Measurements from ENCODE around the gene TARS3.

TARS3 gene

DNA sequence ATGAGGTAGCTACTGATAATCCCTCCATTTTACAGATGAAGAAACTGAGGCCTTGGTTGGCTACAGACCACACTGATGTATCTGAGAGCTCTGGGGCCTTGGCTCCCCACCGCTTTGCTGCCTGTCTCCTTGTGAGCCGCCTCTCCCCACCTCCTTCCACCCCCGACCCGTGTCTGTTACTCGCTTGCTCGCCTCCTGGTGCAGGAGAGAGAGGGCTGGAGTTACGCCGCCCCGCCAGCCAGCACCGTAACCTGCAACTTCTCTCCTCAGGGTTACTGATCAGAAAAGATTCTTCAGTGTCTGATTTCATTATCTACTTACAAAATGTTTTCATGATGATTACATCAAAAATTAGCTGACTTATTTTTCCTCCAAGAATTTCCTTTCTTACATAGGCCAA is 106.2 kb downstream of the TARS3 start:
- Histone ChIP-seq H3K36me3 (ENCODE audit: control insufficient read depth, insufficient read depth, low read length) (no peaks in the 10 kb centered on the region), H3K4me1 (ENCODE audit: control insufficient read depth, insufficient read depth, low read length) (peaks cover 7% of the 10 kb centered on the region), H3K27me3 (ENCODE audit: control insufficient read depth, insufficient read depth, low read length) (peaks cover 6% of the 10 kb centered on the region), H3K9me3 (ENCODE audit: control insufficient read depth, insufficient read depth, low read length) (no peaks in the 10 kb centered on the region), H3K4me3 (ENCODE audit: low read depth, low read length) (no peak overlapping the region), H3K9ac (ENCODE audit: low read depth, low read length) (no peak overlapping the region)

GRCh38 chr15:101617390-101617965 is 106.8 kb downstream of the TARS3 start:
- Histone ChIP-seq H3K9me3 (ENCODE audit: control insufficient read depth, insufficient read depth, low read length) (no peaks in the 10 kb centered on the region), H3K36me3 (ENCODE audit: control insufficient read depth, insufficient read depth, low read length) (no peaks in the 10 kb centered on the region), H3K4me3 (ENCODE audit: low read depth, low read length) (no peak overlapping the region), H3K4me1 (ENCODE audit: control insufficient read depth, insufficient read depth, low read length) (peaks cover 7% of the 10 kb centered on the region), H3K27me3 (ENCODE audit: control insufficient read depth, insufficient read depth, low read length) (peaks cover 6% of the 10 kb centered on the region), H3K9ac (ENCODE audit: low read depth, low read length) (no peak overlapping the region)

- Histone ChIP-seq H3K4me3 (ENCODE audit: low read depth, low read length) (peak overlapping the region; percentile 41), H3K9ac (ENCODE audit: low read depth, low read length) (no peak overlapping the region), H3K4me1 (ENCODE audit: control insufficient read depth, insufficient read depth, low read length) (peaks cover 7% of the 10 kb centered on the region), H3K27me3 (ENCODE audit: control insufficient read depth, insufficient read depth, low read length) (peaks cover 6% of the 10 kb centered on the region), H3K36me3 (ENCODE audit: control insufficient read depth, insufficient read depth, low read length) (no peaks in the 10 kb centered on the region), H3K9me3 (ENCODE audit: control insufficient read depth, insufficient read depth, low read length) (no peaks in the 10 kb centered on the region)
These were observed 108.1 kb downstream of the TARS3 start for GRCh38 chr15:101615986-101616848.

DNA sequence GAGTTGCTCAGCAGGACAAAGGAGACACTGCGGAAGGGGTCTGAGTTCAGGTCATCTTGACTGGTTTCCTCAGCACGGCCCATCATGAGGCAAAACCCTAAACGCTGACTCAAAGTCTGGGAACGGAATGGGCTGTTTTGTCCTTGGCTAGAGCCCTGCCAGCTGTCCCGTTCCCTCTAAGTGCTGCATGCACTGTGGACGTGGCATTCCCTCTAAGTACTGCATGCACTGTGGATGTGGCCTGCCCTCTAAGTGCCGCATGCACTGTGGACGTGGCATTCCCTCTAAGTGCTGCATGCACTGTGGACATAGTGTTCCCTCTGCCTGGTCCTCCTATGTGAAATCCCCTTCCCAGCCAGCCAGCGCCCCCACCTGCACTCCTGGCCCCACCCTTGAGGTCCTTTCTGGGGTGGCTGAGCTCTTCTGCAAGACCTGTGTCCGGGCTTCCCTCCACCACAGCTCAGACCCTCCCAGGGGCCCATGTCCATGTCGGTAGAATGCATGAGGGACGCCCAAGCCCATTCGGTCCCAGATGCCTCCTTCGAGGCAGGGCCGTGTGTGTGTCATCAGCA is 108.8 kb downstream of the TARS3 start:
- peak overlapping the region; percentile 41 for H3K4me3 ChIP-seq (ENCODE audit: low read depth, low read length)
- H3K9ac ChIP-seq (ENCODE audit: low read depth, low read length), result no peak overlapping the region
- H3K36me3 ChIP-seq (ENCODE audit: control insufficient read depth, insufficient read depth, low read length), result no peaks in the 10 kb centered on the region

DNA sequence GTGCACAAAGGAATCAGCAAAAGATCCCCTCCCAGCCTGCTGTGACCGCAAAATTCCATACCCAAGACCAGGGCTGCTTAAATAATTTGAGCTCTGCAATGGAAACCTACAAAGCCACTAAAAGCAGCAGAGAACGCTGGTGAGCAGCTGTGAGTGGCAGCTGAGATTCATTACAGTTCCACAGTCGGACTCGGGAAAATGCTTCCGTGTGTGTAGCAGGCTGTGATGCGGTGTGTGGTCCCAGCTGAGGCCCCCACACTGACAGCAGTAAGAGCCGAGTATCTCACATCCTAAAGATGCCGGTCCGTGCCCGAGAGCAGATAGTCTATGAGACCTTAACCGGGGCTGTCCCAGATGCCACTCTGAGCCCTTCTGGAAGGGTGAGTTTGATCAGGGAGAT is 109.5 kb downstream of the TARS3 start:
- Histone ChIP-seq H3K36me3 (ENCODE audit: control insufficient read depth, insufficient read depth, low read length) (no peaks in the 10 kb centered on the region), H3K4me1 (ENCODE audit: control insufficient read depth, insufficient read depth, low read length) (peaks cover 7% of the 10 kb centered on the region), H3K27me3 (ENCODE audit: control insufficient read depth, insufficient read depth, low read length) (peaks cover 6% of the 10 kb centered on the region), H3K4me3 (ENCODE audit: low read depth, low read length) (no peak overlapping the region), H3K9me3 (ENCODE audit: control insufficient read depth, insufficient read depth, low read length) (no peaks in the 10 kb centered on the region), H3K9ac (ENCODE audit: low read depth, low read length) (no peak overlapping the region)

More for the DNA sequence above, 108.8 kb downstream of the TARS3 start:
- H3K27me3 ChIP-seq (ENCODE audit: control insufficient read depth, insufficient read depth, low read length), result peaks cover 6% of the 10 kb centered on the region
- H3K9me3 ChIP-seq (ENCODE audit: control insufficient read depth, insufficient read depth, low read length), result no peaks in the 10 kb centered on the region
- H3K4me1 ChIP-seq (ENCODE audit: control insufficient read depth, insufficient read depth, low read length), result peaks cover 7% of the 10 kb centered on the region

DNA sequence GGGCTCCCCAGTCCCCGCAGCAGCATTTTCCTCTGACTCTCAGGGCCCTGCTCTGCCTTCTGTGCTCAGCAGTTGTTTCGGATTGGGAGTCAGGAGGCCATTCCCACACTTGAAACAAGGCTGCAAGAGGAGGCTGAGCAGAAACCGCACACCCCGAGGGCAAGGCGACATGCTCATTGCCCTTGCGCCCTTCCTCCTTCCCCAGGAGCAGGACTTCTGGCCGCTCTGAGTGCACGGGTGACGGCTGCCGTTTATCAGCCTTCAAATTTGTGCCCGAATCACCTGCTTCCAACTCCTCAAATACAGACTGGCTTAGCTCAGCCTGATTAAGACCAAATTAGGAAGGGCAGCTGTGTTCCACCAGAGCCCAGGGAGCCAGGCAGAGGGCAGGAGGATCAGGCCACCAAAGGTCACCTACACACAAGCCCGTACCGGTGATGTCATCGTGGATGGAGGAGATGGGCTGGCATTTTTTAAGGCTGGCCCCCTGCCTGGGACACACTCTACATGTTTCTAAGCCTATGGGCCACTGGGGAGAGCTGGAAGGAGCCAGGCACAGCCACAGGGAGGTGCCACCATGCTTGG is 110.2 kb downstream of the TARS3 start:
- Histone ChIP-seq H3K9me3 (ENCODE audit: control insufficient read depth, insufficient read depth, low read length) (no peaks in the 10 kb centered on the region), H3K36me3 (ENCODE audit: control insufficient read depth, insufficient read depth, low read length) (no peaks in the 10 kb centered on the region), H3K4me1 (ENCODE audit: control insufficient read depth, insufficient read depth, low read length) (peaks cover 7% of the 10 kb centered on the region), H3K27me3 (ENCODE audit: control insufficient read depth, insufficient read depth, low read length) (peaks cover 6% of the 10 kb centered on the region), H3K9ac (ENCODE audit: low read depth, low read length) (no peak overlapping the region), H3K4me3 (ENCODE audit: low read depth, low read length) (no peak overlapping the region)

- Histone ChIP-seq H3K4me3 (ENCODE audit: low read depth, low read length) (no peak overlapping the region), H3K9ac (ENCODE audit: low read depth, low read length) (no peak overlapping the region), H3K4me1 (ENCODE audit: control insufficient read depth, insufficient read depth, low read length) (peaks cover 7% of the 10 kb centered on the region), H3K36me3 (ENCODE audit: control insufficient read depth, insufficient read depth, low read length) (no peaks in the 10 kb centered on the region), H3K9me3 (ENCODE audit: control insufficient read depth, insufficient read depth, low read length) (no peaks in the 10 kb centered on the region), H3K27me3 (ENCODE audit: control insufficient read depth, insufficient read depth, low read length) (peaks cover 6% of the 10 kb centered on the region)
These were observed 110.9 kb downstream of the TARS3 start for GRCh38 chr15:101613130-101614000.

GRCh38 chr15:101612676-101613075 is 111.6 kb downstream of the TARS3 start:
- no peaks in the 10 kb centered on the region for H3K36me3 ChIP-seq (ENCODE audit: control insufficient read depth, insufficient read depth, low read length)
- H3K4me1 ChIP-seq (ENCODE audit: control insufficient read depth, insufficient read depth, low read length), result peaks cover 7% of the 10 kb centered on the region
- peaks cover 6% of the 10 kb centered on the region for H3K27me3 ChIP-seq (ENCODE audit: control insufficient read depth, insufficient read depth, low read length)
- H3K9me3 ChIP-seq (ENCODE audit: control insufficient read depth, insufficient read depth, low read length), result no peaks in the 10 kb centered on the region
- no peak overlapping the region for H3K9ac ChIP-seq (ENCODE audit: low read depth, low read length)
- no peak overlapping the region for H3K4me3 ChIP-seq (ENCODE audit: low read depth, low read length)

DNA sequence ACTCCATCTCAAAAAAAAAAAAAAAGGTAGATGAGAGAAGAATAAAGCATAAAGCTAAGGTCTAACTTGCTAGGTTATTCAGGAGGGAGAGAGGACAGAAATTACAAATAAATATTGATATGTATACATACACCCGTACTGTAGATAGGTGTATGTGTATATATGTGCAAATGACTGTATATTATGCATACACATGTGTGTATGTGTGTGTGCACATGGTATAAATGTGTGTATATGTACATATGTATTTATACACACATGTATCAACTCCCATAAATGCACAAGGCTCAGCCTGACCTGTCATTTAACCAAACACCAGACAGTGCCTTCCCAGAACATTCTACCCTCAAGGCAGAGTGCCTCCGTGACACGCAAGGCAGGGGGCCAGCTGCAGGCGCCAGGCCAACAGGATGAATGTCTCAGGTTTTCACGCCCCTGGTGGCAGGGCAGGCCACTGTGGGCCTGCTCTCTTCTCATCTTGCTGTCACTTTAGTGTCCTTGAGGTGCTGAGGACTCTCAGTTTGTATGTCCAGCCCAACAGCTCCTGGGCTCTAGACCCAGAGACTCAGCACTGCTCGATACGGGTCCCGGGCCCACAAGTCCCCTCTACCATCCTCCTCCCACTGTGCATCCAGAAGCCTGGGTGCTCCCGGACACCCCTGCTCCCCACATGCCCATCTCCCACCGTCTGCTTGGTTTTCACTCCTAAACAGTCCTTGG is 112.5 kb downstream of the TARS3 start:
- no peaks in the 10 kb centered on the region for H3K9me3 ChIP-seq (ENCODE audit: control insufficient read depth, insufficient read depth, low read length)
- peaks cover 2% of the 10 kb centered on the region for H3K27me3 ChIP-seq (ENCODE audit: control insufficient read depth, insufficient read depth, low read length)
- no peak overlapping the region for H3K9ac ChIP-seq (ENCODE audit: low read depth, low read length)
- no peaks in the 10 kb centered on the region for H3K36me3 ChIP-seq (ENCODE audit: control insufficient read depth, insufficient read depth, low read length)
- H3K4me3 ChIP-seq (ENCODE audit: low read depth, low read length), result no peak overlapping the region
- peaks cover 7% of the 10 kb centered on the region for H3K4me1 ChIP-seq (ENCODE audit: control insufficient read depth, insufficient read depth, low read length)

DNA sequence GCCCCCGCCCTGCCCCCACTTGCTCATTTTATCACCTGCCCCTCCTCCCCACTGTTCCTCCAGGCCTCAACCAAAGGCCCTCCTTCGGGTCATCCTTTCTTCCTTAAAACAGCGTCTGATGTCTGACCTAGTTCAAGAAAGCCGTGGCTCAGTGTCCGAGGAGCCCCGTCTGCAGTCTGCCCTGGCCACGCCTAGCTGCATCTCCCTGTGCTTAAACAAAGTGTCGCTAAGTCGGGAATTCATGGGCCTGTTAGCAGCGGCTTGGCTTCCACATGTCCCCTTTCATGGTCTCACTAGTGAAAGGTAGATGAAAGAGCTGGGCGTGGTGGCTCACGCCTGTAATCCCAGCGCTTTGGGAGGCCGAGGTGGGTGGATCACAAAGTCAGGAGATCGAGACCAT is 113.3 kb downstream of the TARS3 start:
- Histone ChIP-seq H3K9me3 (ENCODE audit: control insufficient read depth, insufficient read depth, low read length) (no peaks in the 10 kb centered on the region), H3K27me3 (ENCODE audit: control insufficient read depth, insufficient read depth, low read length) (no peaks in the 10 kb centered on the region), H3K4me1 (ENCODE audit: control insufficient read depth, insufficient read depth, low read length) (peaks cover under 1% of the 10 kb centered on the region), H3K9ac (ENCODE audit: low read depth, low read length) (no peak overlapping the region), H3K36me3 (ENCODE audit: control insufficient read depth, insufficient read depth, low read length) (no peaks in the 10 kb centered on the region), H3K4me3 (ENCODE audit: low read depth, low read length) (no peak overlapping the region)

DNA sequence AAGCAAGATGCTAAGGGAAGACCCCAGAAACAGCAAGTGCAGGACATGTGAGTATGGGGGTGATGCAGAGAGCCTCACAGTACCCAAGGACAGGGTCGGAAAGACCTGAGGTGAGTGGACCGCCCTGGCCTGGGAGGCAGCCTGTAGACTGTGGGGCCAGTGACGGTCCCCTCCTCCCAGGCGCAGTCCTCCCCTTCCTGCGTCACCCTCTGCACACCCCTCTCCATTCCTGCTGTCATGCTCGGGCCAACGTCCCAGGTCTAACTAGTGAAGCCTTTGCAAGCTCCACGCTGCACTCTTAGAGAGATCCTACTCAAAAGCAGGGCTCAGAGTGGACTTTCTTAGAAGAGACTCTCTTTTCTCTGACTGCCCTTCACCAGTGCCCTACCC is 113.7 kb downstream of the TARS3 start:
- Histone ChIP-seq H3K36me3 (ENCODE audit: control insufficient read depth, insufficient read depth, low read length) (no peaks in the 10 kb centered on the region), H3K4me1 (ENCODE audit: control insufficient read depth, insufficient read depth, low read length) (no peaks in the 10 kb centered on the region), H3K9me3 (ENCODE audit: control insufficient read depth, insufficient read depth, low read length) (no peaks in the 10 kb centered on the region), H3K4me3 (ENCODE audit: low read depth, low read length) (no peak overlapping the region), H3K9ac (ENCODE audit: low read depth, low read length) (no peak overlapping the region), H3K27me3 (ENCODE audit: control insufficient read depth, insufficient read depth, low read length) (no peaks in the 10 kb centered on the region)

All from iPS-15b (cell line).